Left lobe of liver (tissue), 2 donors: Measurements from ENCODE around the gene FAM13B. TPM values are rescaled to one million over a fixed set of nuclear protein-coding genes. Genes with fewer than 3 reads are reported as not detected.
"Not testable (repeated sequence)": the region's sequence is repeated elsewhere in the genome, so short reads cannot be mapped to it uniquely, and the experiment has no call there.

Source experiments
- ATAC-seq: fragments of 200-7000 bp; cut with Tn5 transposase; one replicate; pipeline ENCODE4 v1.9.1; 2020; ENCODE audit warnings: mild to moderate bottlenecking, moderate library complexity
- DNase-seq: peaks from one replicate; pipeline ENCODE4 v3.0.0-alpha.2; 2020; ENCODE audit warnings: low spot score
- total RNA-seq: library from RNA; stranded (reverse); gene quantifications from one replicate; pipeline ENCODE4 v1.2.1, GENCODE V29; 2021
- donor health status: DM: no; HTN: no; CAD: no; lungs with moderate emphysema.
- donor health status: DM: no; HTN: yes; CAD: no.

FAM13B gene
- total RNA-seq, 1 donor from 2014 or later = 8.0 TPM

DNA sequence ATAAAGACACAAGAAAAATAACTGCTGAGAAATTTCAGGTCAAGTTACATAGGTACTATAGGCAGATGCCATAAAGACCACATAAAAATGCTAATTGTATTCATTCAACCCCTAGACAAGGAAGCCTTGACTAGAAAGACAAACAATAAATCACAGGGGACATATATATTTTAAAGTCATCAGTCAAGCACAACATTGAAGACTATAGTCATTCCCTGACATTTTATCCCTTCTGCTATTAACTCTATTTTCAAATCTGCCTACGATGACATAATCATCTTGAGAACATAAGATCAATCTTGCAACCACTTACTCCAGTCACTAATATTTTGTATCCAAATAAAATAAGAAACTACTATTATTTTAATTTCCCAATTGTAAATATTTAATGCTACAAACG, 38.3 kb downstream of the FAM13B start:
- no peak for DNase-seq
- no peak for ATAC-seq

DNA sequence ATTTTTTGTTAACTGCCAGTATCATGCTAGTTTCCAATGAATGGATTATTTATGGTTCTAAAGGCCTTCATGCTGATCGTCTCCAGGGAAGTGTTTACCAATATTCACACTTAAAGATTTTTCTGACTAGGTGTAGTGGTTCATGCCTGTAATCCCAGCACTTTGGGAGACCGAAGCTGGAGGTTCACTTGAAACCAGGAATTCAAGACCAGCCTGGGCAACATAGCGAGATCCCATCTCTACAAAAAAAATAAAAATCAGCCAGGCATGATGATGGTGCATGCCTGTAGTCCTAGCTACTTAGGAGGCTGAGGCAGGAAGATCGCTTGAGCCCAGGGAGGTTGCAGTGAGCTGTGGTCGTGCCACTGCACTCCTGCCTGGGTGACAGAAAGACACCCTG, 43.5 kb downstream of the FAM13B start:
- DNase-seq (no peak), ATAC-seq (no peak)

DNA sequence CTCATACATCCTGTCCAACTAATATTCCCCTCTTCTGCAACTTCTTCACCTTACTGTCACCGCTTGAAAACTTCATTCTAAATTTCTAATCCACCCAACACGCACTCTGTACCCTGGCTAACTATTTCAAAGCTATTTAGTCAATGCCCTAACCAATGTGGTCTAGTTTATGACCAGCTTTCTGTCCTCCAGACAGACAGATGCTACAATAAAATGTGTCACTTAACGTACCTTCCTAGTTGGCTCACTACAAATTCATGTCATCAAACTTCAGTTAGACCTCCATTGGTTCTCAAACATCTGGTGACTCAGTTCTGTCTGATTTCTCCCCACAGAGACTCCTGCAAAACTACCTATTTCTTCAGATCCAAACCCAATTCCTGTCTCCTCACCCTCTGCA, 57.7 kb downstream of the FAM13B start:
- ATAC-seq = no peak
- no peak for DNase-seq

DNA sequence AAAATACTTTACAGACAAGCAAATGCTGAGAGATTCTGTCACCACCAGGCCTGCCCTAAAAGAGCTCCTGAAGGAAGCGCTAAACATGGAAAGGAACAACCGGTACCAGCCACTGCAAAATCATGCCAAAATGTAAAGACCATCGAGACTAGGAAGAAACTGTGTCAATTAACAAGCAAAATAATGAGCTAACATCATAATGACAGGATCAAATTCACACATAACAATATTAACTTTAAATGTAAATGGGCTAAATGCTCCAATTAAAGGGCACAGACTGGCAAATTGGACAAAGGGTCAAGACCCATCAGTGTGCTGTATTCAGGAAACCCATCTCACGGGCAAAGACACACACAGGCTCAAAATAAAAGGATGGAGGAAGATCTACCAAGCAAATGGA, 62.5 kb downstream of the FAM13B start:
- not testable (repeated sequence) for ATAC-seq, DNase-seq

DNA sequence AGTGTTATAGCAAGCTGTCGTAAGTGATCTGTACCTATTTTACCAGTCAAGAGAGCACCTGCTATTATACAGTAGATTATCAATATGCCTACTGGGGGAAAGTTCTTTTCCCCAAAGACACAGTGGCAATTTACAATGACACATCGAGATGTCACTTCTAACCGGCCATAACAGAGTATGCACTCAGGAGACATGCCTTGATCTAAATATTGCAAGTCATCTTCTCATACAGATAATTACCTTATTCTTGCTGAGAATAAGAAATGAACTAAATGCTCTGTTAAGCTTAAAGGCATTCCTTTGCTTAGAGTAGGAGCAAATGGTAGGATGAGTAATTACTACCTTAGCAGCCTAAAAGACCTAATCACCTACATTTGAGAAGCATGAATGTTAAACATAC, 72.1 kb downstream of the FAM13B start:
- ATAC-seq (no peak), DNase-seq (no peak)

DNA sequence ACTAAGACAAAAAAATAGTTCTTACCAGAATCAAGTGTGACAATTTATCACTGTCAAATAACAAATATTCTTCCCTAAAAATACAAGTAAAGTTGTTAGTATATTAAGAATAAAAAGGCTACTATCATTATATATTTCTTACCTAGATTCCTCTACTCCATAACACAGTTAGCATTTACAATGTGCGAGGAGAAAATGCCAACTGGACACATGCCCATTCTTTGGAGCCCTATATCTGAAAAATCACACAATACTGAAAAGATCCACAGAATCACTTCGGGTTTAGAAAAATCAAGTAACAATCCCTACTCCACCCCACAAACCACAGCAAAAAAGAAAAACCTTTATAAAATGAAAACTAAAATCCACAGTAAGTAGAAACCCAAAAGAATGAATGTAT, 72.7 kb downstream of the FAM13B start:
- ATAC-seq (no peak), DNase-seq (no peak)

DNA sequence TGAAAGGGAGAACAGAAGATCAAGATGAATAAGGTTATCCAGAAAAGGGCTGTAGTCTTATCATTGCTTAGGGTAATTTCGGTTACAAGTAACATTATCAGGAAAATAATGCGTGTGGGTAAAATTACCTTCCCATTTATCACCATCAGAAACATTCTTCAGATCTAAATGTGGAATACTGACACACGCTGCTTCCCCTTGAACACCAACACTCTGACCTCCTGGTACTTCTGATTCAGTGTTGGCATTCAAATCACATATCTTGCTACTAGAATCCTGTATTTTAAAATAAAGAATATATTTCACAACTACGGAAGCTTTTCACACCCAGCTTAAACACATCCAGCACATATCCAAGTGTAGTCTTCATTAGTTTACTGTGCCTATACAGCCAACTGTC, 73.4 kb downstream of the FAM13B start:
- ATAC-seq (no peak), DNase-seq (no peak)

DNA sequence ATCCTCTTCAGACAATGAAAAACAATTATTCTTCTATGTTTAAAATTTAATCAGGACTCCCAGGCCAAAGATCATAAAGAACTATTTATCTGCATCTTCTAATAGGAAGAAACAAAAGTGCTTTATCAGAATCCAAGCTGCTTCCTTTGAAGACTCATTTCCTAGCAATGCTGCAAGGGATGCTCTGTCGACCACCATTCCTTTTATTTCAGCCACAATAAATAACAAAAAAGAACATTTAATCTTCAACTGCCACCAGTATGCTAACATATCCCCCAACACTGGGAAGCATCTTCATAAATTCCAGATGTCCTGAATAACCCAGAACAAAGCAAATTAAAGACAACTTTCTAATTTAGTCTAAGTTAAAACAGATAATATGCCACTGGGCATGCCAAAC, 74.9 kb downstream of the FAM13B start:
- ATAC-seq = no peak
- no peak for DNase-seq

DNA sequence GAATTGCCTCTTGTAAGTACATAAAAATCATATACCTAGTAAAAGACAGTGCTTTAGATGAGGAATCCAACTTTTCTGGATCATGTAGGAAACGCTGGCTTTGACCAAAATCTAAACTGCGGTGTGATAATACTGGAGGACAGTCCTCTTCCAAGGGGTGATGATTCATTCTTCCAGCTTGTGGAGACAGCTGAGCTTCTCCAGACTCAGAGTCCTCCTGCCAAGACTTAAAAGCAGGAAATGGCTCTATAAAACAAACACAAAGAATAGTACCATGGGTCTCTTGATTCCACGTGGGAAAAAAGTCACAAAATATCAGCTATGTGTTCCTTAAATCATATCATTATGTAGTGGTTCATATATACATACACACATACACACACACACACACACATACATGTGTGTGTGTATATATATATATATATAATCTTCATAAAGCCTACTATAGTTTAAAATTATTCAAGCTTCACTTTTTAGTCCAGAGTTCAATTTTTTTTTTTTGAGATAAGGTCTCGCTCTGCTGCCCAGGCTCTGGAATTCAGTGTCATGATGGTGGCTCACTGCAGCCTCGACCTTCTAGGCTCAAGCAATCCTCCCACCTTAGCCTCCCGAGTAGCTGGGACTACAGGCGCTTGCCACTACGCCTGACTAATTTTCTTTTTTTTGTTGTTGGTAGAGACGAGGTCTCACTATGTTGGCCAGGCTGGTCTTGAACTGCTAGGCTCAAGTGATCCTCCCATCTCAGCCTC, 78.6 kb downstream of the FAM13B start:
- DNase-seq = no peak
- ATAC-seq = peak; percentile 36

DNA sequence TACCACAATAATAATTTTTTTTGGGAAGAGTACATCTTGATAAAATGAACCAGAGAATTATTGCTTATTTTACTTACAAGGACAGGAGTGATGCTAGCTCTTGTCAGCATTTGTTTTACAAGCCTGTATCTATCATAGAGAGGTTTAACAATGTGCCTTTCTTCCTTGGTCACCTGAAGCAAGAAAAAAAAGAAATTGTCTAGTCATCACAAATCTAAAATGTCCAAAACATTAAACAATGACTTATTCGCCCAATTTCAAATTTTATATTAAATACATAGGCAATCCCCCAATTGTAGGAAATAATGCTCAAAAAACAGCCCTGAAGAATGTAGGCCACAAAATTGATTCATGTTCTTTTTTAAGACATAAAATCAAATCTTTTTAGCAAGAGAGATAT, 87.1 kb downstream of the FAM13B start:
- DNase-seq = no peak
- ATAC-seq = no peak

DNA sequence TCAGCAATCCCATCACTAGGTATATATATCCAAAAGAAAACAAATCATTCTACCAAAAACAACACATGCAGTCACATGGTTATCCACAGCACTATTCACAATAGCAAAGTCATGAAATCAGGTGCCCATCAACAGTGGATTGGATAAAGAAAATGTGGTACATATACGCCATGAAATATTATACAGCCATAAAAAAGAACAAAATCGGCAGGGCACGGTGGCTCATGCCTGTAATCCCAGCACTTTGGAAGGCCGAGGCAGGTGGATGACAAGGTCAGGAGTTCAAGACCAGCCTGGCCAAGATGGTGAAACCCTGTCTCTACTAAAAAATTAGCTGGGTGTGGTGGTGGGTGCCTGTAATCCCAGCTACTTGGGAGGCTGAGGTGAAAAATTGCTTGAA, 88.6 kb downstream of the FAM13B start:
- not testable (repeated sequence) for DNase-seq, ATAC-seq

DNA sequence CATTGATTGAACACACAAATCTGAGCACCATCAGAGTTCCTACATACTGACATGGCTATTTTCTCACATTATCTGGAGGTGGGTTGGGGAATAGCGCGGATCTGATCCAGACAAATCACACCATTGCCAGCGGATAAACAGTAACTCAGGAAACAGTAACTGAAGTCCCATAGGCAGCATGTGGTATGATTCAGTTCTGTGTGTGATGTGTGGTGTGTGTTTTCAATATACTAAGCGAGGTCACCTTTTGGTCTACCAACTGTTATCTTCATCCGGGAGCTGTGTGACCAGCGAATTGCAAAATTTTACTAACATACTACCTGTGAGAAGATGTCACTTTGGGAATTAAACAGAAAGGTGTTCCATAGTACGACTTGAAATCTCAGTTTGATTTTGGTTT, 93.5 kb downstream of the FAM13B start:
- DNase-seq = no peak
- ATAC-seq = no peak

DNA sequence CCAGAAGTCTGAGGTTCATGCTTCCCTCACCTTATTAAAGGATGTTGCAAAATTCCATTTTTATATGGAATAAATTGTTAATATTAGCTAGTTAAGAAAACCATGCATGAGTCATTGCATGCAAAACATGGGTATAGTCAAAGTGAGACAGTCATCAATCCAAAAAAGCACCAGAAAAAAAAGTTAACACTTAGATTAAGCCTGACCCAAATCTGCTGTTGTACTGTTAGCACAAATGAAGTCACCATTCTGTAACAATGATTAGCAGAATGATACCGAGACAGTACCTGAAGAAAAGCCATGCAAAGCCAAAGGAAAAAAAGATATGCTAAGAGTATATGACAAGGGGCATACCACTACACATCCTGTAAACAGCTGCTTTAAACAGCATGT, 94.1 kb downstream of the FAM13B start:
- DNase-seq = no peak

DNA sequence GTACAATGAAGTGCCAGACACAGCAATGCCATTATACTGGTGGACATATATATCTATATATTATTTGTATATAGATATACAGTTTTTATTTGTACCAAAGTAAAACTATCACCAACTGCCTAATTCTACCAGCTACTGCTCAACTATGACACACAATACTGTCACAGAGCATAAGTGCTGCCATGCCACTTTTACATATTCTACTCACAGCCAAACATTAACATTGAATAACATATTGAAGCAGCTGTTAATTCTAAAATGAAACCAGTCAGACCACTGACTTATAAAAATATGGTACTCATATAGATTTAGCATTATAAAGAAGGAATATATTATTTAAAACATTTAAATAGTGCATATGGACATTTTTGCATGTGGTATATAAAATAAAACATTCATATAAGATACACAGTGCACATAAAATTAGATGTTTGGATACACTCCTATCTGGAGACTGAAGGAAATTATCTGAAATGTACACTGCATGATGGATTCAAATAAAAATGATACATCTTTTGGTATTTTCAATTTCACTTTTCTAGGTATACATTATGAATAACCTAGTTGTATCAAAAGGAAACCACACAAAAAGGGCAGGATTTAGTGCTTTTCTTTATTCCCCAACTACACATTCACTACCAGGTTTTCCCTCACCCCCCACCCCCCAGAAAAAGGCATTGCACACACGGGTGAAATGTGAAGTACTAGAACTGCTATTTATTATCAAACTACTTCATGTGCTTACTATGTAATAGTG, 94.7 kb downstream of the FAM13B start:
- DNase-seq = no peak
- ATAC-seq = no peak

More for the DNA sequence above, 94.1 kb downstream of the FAM13B start:
- no peak for ATAC-seq

DNA sequence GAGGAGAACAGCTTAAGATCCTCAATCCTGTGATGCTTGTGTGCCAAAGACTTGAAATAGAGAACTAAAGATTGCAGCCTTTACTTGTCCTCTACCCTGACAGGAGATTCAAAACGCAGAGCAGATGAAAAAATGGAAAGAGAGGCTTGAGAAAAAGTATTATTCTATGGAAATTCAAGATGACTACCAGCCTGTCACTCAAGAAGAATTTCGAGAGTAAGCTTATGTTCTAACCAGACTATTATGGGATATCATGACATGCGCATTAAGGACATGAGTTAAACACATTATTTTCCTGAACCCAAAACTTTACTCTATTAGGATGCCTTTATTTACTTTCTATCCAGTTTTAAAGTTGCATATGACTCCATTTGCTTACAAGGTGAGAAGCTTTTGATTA, 97.2 kb downstream of the FAM13B start:
- ATAC-seq (no peak), DNase-seq (no peak)

DNA sequence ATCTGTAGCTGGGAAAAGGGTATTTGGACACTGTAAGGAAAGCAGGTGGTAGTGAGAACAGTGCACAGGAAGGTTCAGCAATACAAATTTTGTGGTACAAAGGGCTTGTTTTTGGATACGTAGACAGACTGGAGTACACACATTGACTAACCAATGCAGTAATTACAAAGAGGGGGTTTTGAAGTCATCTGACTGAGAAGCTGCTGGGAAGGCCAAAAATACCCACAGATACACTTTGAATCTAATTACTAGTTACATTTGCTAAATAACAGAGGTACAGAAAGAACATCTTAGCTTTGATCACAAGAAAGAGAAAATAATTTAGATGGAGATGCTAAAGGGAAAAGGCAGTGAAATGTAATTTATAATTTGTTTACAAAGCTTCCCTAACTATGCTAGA, 97.7 kb downstream of the FAM13B start:
- no peak for ATAC-seq
- no peak for DNase-seq

DNA sequence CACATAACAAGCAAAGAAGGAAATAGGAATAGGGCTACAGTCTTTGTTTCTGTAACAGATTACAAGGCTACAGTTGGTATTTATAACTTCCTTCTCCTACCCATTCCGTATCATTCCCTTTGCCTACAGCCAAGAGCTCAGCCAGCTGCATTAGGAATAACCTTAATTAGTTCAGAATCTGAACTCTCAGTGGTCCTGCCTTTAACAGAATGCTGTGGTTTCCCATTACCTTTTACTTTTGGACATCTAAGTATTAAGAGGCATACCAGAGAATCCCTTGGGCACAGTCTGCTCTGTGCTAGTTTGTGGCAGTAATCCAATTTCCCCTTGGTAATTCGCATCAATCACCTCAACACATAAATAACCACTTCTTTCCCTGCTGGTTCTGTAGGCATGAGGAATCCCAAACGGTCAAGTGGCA, 99.4 kb downstream of the FAM13B start:
- no peak for ATAC-seq
- DNase-seq = no peak

DNA sequence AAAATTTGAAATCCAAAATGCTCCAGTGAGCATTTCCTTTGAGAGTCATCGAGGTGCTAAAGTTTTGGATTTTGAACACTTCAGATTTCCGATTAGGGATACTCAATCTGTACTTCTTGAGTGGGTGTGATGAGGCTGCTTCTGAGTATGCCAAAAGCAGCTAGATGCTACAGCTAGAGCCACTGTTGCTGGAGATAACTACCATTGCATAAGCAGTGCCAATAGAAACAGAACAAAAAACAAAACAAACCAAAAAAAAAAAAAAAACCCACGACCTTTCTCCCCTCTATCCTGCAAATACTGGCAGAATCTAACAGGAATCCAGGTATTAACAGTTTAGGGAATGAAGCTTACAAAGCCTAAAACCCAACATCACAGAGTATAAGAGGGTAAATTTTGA, 100.1 kb downstream of the FAM13B start:
- no peak for ATAC-seq

DNA sequence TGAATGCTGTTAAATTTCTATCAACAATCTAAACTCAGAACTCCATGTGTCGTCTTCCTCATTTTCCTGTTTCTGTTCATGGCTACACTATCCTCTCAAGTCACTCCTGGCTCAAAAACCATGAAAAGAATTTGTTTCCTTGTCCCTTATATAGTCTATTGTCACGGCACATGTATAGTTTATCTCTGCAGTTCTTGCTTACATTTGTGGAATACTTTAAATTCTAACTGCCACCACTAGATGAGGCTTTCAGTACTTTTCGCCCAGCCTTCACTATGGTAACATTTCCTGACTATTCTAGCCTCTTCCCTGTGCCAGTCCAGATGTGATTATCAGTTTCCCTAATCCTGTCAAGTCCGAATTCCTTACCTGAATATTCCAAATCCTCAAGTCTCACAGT, 109.0 kb downstream of the FAM13B start:
- ATAC-seq = no peak

More for the DNA sequence above, 100.1 kb downstream of the FAM13B start:
- DNase-seq = no peak

DNA sequence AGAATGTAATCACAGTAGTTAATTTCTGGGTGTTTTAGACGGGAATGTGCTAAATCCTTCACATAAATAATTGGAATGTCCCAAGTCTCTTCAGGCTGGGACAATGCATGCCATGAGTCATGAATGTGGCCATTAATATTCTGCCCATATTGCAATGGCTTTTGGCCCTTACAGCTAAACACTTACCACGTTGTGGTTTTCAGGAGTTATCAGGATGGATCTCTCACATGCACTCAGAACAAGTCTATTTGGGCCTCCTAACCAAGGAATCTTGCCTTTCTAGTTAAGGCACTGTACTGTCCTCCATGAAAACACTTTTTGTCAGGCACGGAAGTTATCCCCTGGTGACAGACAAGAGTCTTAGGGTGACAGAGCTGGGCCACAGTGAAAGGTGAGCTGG, 110.9 kb downstream of the FAM13B start:
- DNase-seq (no peak), ATAC-seq (no peak)

More for the DNA sequence above, 109.0 kb downstream of the FAM13B start:
- no peak for DNase-seq

DNA sequence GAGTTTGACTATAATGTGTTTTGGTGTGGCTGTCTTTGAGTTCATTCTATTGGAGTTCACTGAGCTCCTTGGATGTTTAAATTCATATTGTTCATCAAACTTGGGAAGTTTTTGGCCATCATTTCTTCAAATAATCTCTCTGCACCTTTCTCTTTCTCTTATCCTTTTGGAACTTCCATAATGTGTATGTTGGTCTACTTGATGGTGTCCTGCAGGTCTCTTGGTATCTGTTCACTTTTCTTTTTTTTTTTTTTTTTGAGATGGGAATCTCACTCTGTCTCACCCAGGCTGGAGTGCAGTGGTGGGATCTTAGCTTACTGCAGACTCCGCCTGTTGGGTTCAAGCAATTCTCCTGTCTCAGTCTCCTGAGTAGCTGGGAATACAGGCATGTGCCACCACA, 116.0 kb downstream of the FAM13B start:
- ATAC-seq (no peak), DNase-seq (no peak)

DNA sequence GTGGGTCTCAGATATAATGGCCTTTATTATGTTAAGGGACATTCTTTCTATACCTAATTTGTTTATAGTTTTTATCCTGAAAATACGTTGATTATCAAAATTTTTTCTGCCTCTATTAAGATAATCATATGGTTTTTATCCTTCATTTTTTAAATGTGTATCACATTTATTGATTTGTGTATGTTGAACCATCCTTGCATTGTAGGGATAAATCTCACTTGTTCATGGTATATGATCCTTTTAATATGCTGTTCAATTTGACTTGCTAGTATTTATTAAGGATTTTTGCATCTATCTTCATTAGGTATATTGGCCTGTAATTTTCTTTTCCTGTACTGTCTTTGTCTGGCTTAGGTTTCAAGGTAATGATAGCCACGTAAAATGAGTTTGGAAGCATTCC, 118.1 kb downstream of the FAM13B start:
- ATAC-seq (no peak), DNase-seq (no peak)
